Endothelial cell (in vitro differentiated cells): ENCODE measurements around the gene NODAL. TPM values are rescaled to one million over a fixed set of nuclear protein-coding genes. Genes with fewer than 3 reads are reported as not detected.

ENCODE experiments used
- DNase-seq: peaks from one replicate; pipeline ENCODE4 v3.0.0; 2021; ENCODE audit warnings: low spot score
- H3K27ac Mint-ChIP-seq: one replicate; pipeline ENCODE4 v1.8.0; 2021; ENCODE audit warnings: mixed read lengths, inconsistent platforms; ENCODE audit not compliant: unreplicated experiment
- H3K27me3 Mint-ChIP-seq: one replicate; pipeline ENCODE4 v1.8.0; 2021; ENCODE audit warnings: mild to moderate bottlenecking, moderate library complexity, mixed read lengths, inconsistent platforms; ENCODE audit not compliant: unreplicated experiment
- H3K36me3 Mint-ChIP-seq: one replicate; pipeline ENCODE4 v1.8.0; 2021; ENCODE audit warnings: mild to moderate bottlenecking, low read depth, mixed read lengths, inconsistent platforms; ENCODE audit not compliant: unreplicated experiment
- H3K4me1 Mint-ChIP-seq: one replicate; pipeline ENCODE4 v1.8.0; 2021; ENCODE audit warnings: mild to moderate bottlenecking, mixed read lengths, inconsistent platforms; ENCODE audit not compliant: unreplicated experiment
- H3K4me3 Mint-ChIP-seq: one replicate; pipeline ENCODE4 v1.8.0; 2021; ENCODE audit warnings: mild to moderate bottlenecking, mixed read lengths, inconsistent platforms; ENCODE audit not compliant: unreplicated experiment
- H3K9me3 Mint-ChIP-seq: one replicate; pipeline ENCODE4 v1.8.0; 2021; ENCODE audit warnings: mixed read lengths, inconsistent platforms; ENCODE audit not compliant: unreplicated experiment
- total RNA-seq: library from RNA; stranded (reverse); fragmentation: NEBNext Ultra II Directional; extraction: Animal tissue kit (Norgen Biotek cat#: 25700); gene quantifications from one replicate; pipeline ENCODE4 v1.2.1, GENCODE V29; 2021; ENCODE audit not compliant: unreplicated experiment
- TF ChIP-seq, protein P1 (sequence below): fragments of 200-600 bp; sonication (generic); IDR thresholded peaks from one replicate; pipeline ENCODE4 v1.5.0; 2021; ENCODE audit warnings: antibody characterized with exemption; ENCODE audit not compliant: unreplicated experiment

NODAL gene
- total RNA-seq, 1 donor from 2014 or later, result 1.5 TPM

DNA sequence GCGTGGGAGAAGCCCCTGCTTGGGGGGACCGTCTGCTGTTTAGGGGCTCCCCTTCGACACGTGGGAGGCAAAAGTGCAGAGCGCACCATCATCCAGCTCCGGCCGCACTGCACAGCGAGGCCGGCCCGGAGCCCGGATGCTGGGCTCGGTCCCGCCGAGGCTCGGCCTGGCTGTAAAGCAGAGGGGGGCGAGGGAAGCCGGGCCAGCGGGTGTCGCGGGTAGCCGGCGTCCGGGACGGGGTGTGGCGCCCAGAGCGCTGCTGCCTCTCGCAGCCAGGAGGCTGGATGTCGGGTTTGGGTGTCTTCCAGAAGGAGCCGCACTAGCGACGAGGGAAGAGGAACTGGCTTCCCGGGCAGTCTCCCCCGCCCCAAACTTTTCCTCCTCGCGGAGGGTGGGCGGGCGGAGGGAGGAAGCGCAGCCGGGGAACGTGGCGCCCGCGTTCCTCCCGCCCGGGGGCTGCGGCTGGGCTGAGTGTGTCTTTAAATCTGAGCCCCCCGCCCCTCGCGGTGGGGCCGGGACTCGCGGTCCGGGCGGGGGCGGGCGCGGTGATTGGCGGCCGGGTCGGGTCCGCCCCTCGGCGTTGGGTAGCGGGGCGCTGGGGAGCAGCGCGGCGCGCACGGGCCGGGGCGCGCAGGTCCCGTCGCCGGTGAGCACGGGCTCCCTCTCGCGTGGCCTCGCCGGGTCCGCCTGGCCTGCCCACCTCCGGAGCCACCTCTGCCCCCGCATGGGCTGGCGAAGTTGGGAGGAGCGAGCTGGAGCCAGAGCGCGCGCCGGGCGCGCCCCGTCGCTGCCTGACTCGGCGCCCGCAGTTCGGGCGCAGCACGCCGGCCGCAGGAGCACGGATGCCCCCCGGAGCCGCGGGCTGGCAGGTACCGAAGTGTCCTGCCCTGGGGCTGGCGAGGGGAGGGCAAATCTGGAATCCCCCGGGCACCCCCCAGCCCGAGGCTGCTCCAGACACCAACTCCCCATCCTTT lies 37.0 kb upstream of the NODAL start, which contains the start of gene PALD1:
PALD1 (plus strand) TSS at position 577 of the 974 bp plus-strand sequence. CDS start 47,185 bp downstream, outside the sequence.
- H3K4me3 Mint-ChIP-seq, result peak within 1 kb of the TSS; percentile 92
- peaks cover 80% of the 10 kb centered on the region for H3K4me1 Mint-ChIP-seq
- H3K9me3 Mint-ChIP-seq, result no peaks in the 10 kb centered on the region
- H3K27me3 Mint-ChIP-seq, result peaks cover 26% of the 10 kb centered on the region
- DNase-seq, result peak; percentile 77
- H3K36me3 Mint-ChIP-seq, result no peaks in the 10 kb centered on the region
- TF ChIP-seq, protein P1, sequence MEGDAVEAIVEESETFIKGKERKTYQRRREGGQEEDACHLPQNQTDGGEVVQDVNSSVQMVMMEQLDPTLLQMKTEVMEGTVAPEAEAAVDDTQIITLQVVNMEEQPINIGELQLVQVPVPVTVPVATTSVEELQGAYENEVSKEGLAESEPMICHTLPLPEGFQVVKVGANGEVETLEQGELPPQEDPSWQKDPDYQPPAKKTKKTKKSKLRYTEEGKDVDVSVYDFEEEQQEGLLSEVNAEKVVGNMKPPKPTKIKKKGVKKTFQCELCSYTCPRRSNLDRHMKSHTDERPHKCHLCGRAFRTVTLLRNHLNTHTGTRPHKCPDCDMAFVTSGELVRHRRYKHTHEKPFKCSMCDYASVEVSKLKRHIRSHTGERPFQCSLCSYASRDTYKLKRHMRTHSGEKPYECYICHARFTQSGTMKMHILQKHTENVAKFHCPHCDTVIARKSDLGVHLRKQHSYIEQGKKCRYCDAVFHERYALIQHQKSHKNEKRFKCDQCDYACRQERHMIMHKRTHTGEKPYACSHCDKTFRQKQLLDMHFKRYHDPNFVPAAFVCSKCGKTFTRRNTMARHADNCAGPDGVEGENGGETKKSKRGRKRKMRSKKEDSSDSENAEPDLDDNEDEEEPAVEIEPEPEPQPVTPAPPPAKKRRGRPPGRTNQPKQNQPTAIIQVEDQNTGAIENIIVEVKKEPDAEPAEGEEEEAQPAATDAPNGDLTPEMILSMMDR, result no peak
- peak within 1 kb of the TSS; percentile 89 for H3K27ac Mint-ChIP-seq

GRCh38 chr10:70477661-70478162 lies 36.2 kb upstream of the NODAL start:
- peak overlapping the region; percentile 80 for H3K27ac Mint-ChIP-seq
- peaks cover 24% of the 10 kb centered on the region for H3K27me3 Mint-ChIP-seq
- H3K9me3 Mint-ChIP-seq, result no peaks in the 10 kb centered on the region
- DNase-seq, result peak; percentile 47
- TF ChIP-seq, protein P1, result no peak
- peak overlapping the region; percentile 87 for H3K4me3 Mint-ChIP-seq
- peaks cover 72% of the 10 kb centered on the region for H3K4me1 Mint-ChIP-seq
- H3K36me3 Mint-ChIP-seq, result no peaks in the 10 kb centered on the region

DNA sequence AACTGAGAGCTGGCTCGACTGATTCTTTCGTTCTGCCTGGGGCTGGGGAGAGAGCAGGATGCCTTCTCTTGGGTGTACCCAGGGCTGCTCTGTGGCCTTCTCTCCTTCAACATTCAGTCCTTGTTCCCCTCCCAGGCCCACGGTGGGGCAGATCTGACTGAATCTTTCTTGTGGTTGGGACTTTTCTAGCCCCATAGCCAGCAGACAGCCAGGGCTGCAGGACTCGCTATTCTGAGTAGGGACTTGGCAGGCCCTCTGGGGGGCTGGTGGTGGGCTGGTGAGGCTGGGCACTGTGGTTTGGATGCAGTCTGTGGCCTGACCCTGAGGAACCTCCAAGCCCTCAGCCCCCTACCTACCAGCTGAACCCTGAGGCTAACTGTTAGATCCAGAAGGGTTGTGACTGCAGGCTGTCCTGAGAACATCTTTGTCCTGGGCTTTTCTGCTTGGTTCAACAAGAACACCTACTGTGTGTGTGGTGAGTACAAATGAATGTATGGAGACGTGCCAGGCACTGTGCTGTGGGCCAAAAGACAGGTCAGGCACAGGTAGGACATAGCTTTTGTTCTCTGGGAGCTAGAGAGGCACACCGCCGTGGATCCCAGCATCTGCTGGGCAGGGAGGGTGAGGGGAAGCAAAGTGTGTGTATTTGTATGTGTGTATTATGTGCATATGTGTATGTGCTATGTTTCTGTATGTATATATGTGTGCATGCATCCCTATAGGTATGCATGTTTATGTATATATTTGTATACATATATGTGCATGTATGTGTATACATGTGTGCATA lies 35.0 kb upstream of the NODAL start:
- Mint-ChIP-seq H3K9me3 (no peaks in the 10 kb centered on the region), H3K27me3 (peaks cover 24% of the 10 kb centered on the region), H3K4me3 (peak overlapping the region; percentile 87), H3K36me3 (no peaks in the 10 kb centered on the region), H3K4me1 (peaks cover 60% of the 10 kb centered on the region), H3K27ac (peak overlapping the region; percentile 75)
- DNase-seq, result no peak
- TF ChIP-seq, protein P1, result no peak

DNA sequence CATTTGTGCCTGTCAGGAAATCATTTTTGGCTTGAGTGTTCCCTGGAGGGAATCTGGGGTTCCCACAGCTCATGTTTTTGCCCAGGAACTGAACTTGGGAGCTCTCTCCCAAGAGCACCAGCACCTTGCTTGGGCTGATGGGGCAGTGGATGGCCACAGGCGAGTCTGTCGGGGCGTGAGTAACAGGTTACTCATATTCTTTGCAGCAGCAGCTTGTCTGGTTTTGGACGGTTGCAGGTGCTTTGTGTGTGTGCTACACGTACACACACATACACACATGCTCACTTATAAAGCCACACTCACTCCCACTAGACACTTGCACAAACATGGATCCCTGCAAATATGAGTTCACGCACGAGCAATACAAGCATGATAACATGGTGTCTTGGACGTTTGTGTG lies 34.2 kb upstream of the NODAL start:
- peaks cover 24% of the 10 kb centered on the region for H3K27me3 Mint-ChIP-seq
- no peaks in the 10 kb centered on the region for H3K9me3 Mint-ChIP-seq
- TF ChIP-seq, protein P1, result no peak
- peaks cover 52% of the 10 kb centered on the region for H3K4me1 Mint-ChIP-seq
- no peak for DNase-seq
- no peak overlapping the region for H3K27ac Mint-ChIP-seq
- no peak overlapping the region for H3K4me3 Mint-ChIP-seq
- H3K36me3 Mint-ChIP-seq, result no peaks in the 10 kb centered on the region
